ENCODE results near the gene AP3S2.
"Not testable (repeated sequence)": the region's sequence is repeated elsewhere in the genome, so short reads cannot be mapped to it uniquely, and the experiment has no call there.

GRCh38 chr15:89854863-89855262 is 38.9 kb downstream of the AP3S2 start:
- TF ChIP-seq POLR2A, POLR2AphosphoS5, CTCF, EP300 (IDR thresholded peaks at IDR 0.05): not testable (repeated sequence)
